H1 (cell line): ENCODE data around the gene DUS1L. TPM values are rescaled to one million over a fixed set of nuclear protein-coding genes. Genes with fewer than 3 reads are reported as not detected.

Experiments used
- CTCF ChIA-PET: fragments of 300-600 bp; sonication (Branson Sonifier 250); formaldehyde crosslinking; loops from one replicate; lab custom pipeline; 2021; ENCODE audit not compliant: partially characterized antibody; lab: Charles Lee
- POLR2A ChIA-PET: fragments of 300-600 bp; sonication (Branson Sonifier 250); formaldehyde crosslinking; loops from one replicate; lab custom pipeline; 2021; ENCODE audit warnings: inconsistent platforms; ENCODE audit not compliant: partially characterized antibody; lab: Charles Lee
- DNase-seq, 2 experiments: peaks; one replicate each; pipeline versions ENCODE4 v3.0.0 to v3.0.0-alpha.2; 2010 to 2022; ENCODE audit warnings: low spot score in 2 of 2, low read depth in 1 of 2, mixed read lengths in 1 of 2
- FAIRE-seq: peaks from 2 replicates; lab custom pipeline; 2011; peaks lifted over from hg19 to GRCh38; lab: Jason Lieb, UNC
- H2AFZ ChIP-seq: 2 replicates; pipeline ENCODE4 v1.8.1; 2012; ENCODE audit warnings: low read length, inconsistent platforms
- H2AK5ac ChIP-seq: 2 replicates; pipeline ENCODE4 v1.6.1; 2013; ENCODE audit warnings: low read depth, low read length
- H2BK120ac ChIP-seq: replicated peaks from 2 replicates; pipeline ENCODE3; 2013; ENCODE audit warnings: low read depth, low read length, inconsistent platforms
- H2BK12ac ChIP-seq: 2 replicates; pipeline ENCODE4 v1.6.1; 2013; ENCODE audit warnings: low read depth, low read length
- H2BK15ac ChIP-seq: 2 replicates; pipeline ENCODE4 v1.6.1; 2013; ENCODE audit warnings: low read length
- H2BK20ac ChIP-seq: 2 replicates; pipeline ENCODE4 v1.6.1; 2013; ENCODE audit warnings: low read length
- H2BK5ac ChIP-seq: 2 replicates; pipeline ENCODE4 v1.6.1; 2013; ENCODE audit warnings: low read depth, low read length
- H3K14ac ChIP-seq: 2 replicates; pipeline ENCODE4 v1.6.1; 2013; ENCODE audit warnings: inconsistent platforms; ENCODE audit not compliant: insufficient read length
- H3K18ac ChIP-seq: 2 replicates; pipeline ENCODE4 v1.6.1; 2013; ENCODE audit warnings: low read length; ENCODE audit errors: extremely low read depth
- H3K23ac ChIP-seq: 2 replicates; pipeline ENCODE4 v1.6.1; 2013; ENCODE audit warnings: inconsistent platforms; ENCODE audit not compliant: insufficient read length
- H3K23me2 ChIP-seq: 2 replicates; pipeline ENCODE4 v1.6.1; 2013; ENCODE audit warnings: low read depth, low read length
- H3K27ac ChIP-seq: 2 replicates; pipeline ENCODE4 v1.6.1; 2011; ENCODE audit warnings: low read depth, low read length, inconsistent platforms
- H3K27me3 ChIP-seq, 4 experiments: replicated peaks in 1 of 4; 1 replicate in 1 of 4; 2 replicates in 3 of 4; pipeline versions ENCODE4 v1.6.1 to v1.8.1; 2011 to 2013; ENCODE audit warnings: low read length in 3 of 4, mild to moderate bottlenecking in 3 of 4, inconsistent platforms in 2 of 4, mixed read lengths in 2 of 4, moderate library complexity in 1 of 4; ENCODE audit not compliant: control insufficient read depth in 3 of 4, insufficient read depth in 3 of 4; ENCODE audit errors: extremely low read depth in 1 of 4
- H3K36me3 ChIP-seq, 4 experiments: 2 replicates each; pipeline versions ENCODE4 v1.6.1 to v1.8.1; 2011 to 2013; ENCODE audit warnings: mild to moderate bottlenecking in 4 of 4, low read length in 3 of 4, moderate library complexity in 2 of 4, control low read depth in 1 of 4, inconsistent platforms in 1 of 4; ENCODE audit not compliant: insufficient read depth in 4 of 4, control insufficient read depth in 2 of 4
- H3K4ac ChIP-seq: replicated peaks from 2 replicates; pipeline ENCODE3; 2013; ENCODE audit warnings: low read length, low read depth, mixed read lengths, inconsistent platforms; ENCODE audit not compliant: insufficient read length
- H3K4me1 ChIP-seq, 4 experiments: replicated peaks in 1 of 4; 1 replicate in 1 of 4; 2 replicates in 3 of 4; pipeline versions ENCODE4 v1.6.1 to v1.8.1; 2011 to 2013; ENCODE audit warnings: low read length in 3 of 4, inconsistent platforms in 2 of 4, mixed read lengths in 1 of 4; ENCODE audit not compliant: insufficient read depth in 4 of 4, control insufficient read depth in 3 of 4
- H3K4me2 ChIP-seq, 2 experiments: 2 replicates each; pipeline versions ENCODE4 v1.6.1 to v1.8.1; 2011 to 2013; ENCODE audit warnings: low read depth in 2 of 2, low read length in 2 of 2, control low read depth in 1 of 2, inconsistent platforms in 1 of 2, mild to moderate bottlenecking in 1 of 2; ENCODE audit not compliant: insufficient read depth in 1 of 2
- H3K4me3 ChIP-seq, 4 experiments: fragments of 200-600, 300-600 bp in 1 of 4; sonication (generic), shearing (Covaris generic), sonication (Bioruptor Twin) in 1 of 4; 2 replicates each; pipeline versions ENCODE4 v1.5.1 to v1.8.1; 2011 to 2016; ENCODE audit warnings: low read length in 4 of 4, low read depth in 3 of 4, control low read depth in 2 of 4, inconsistent platforms in 2 of 4, mild to moderate bottlenecking in 2 of 4, mixed read lengths in 1 of 4, moderate library complexity in 1 of 4; ENCODE audit not compliant: insufficient read depth in 2 of 4; ENCODE audit errors: extremely low read depth in 1 of 4
- H3K56ac ChIP-seq: replicated peaks from 2 replicates; pipeline ENCODE3; 2013; ENCODE audit warnings: low read depth, mild to moderate bottlenecking, mixed read lengths, low read length, inconsistent platforms; ENCODE audit not compliant: insufficient read length
- H3K79me1 ChIP-seq: 2 replicates; pipeline ENCODE4 v1.6.1; 2013; ENCODE audit warnings: low read depth, low read length, control low read depth
- H3K79me2 ChIP-seq, 2 experiments: 2 replicates each; pipeline versions ENCODE4 v1.6.1 to v1.8.1; 2012 to 2013; ENCODE audit warnings: low read length in 2 of 2, mild to moderate bottlenecking in 2 of 2, inconsistent platforms in 1 of 2; ENCODE audit not compliant: insufficient read depth in 2 of 2, control insufficient read depth in 1 of 2
- H3K9ac ChIP-seq, 4 experiments: replicated peaks in 1 of 4; 1 replicate in 1 of 4; 2 replicates in 3 of 4; pipeline versions ENCODE4 v1.6.1 to v1.8.1; 2011 to 2013; ENCODE audit warnings: low read depth in 3 of 4, low read length in 3 of 4, control low read depth in 2 of 4, mild to moderate bottlenecking in 2 of 4, moderate library complexity in 2 of 4, inconsistent platforms in 1 of 4; ENCODE audit errors: extremely low read depth in 1 of 4
- H3K9me3 ChIP-seq, 2 experiments: 2 replicates each; pipeline versions ENCODE4 v1.6.1 to v1.8.1; 2012 to 2013; ENCODE audit warnings: mild to moderate bottlenecking in 2 of 2, moderate library complexity in 2 of 2, control low read depth in 1 of 2, inconsistent platforms in 1 of 2, low read depth in 1 of 2, low read length in 1 of 2, mixed read lengths in 1 of 2; ENCODE audit not compliant: insufficient read depth in 2 of 2
- H4K20me1 ChIP-seq, 2 experiments: replicated peaks in 1 of 2; 2 replicates each; pipeline versions ENCODE3 to v1.8.1; 2011 to 2013; ENCODE audit warnings: inconsistent platforms in 2 of 2, low read length in 2 of 2, mild to moderate bottlenecking in 1 of 2; ENCODE audit not compliant: insufficient read depth in 2 of 2, control insufficient read depth in 1 of 2
- H4K5ac ChIP-seq: 2 replicates; pipeline ENCODE4 v1.6.1; 2013; ENCODE audit warnings: low read length, low read depth, mixed read lengths, inconsistent platforms; ENCODE audit not compliant: insufficient read length
- H4K8ac ChIP-seq: 2 replicates; pipeline ENCODE4 v1.8.0; 2013; ENCODE audit warnings: mild to moderate bottlenecking, moderate library complexity, low read length, inconsistent platforms; ENCODE audit not compliant: insufficient read depth; ENCODE audit errors: extremely low read depth
- H4K91ac ChIP-seq: replicated peaks from 2 replicates; pipeline ENCODE3; 2013; ENCODE audit warnings: low read length, mixed read lengths, inconsistent platforms; ENCODE audit not compliant: insufficient read length
- POLR2A ChIP-seq, 2 experiments: IDR thresholded peaks; 1 replicate in 1 of 2; 2 replicates in 1 of 2; pipeline ENCODE4 v1.6.1; 2011; ENCODE audit warnings: low read depth in 2 of 2, low read length in 2 of 2, mild to moderate bottlenecking in 2 of 2; ENCODE audit errors: control extremely low read depth in 1 of 2
- POLR2AphosphoS5 ChIP-seq: IDR thresholded peaks from 2 replicates; pipeline ENCODE4 v1.6.1; 2011; ENCODE audit warnings: low read depth, low read length
- TEAD4 ChIP-seq: IDR thresholded peaks from 2 replicates; pipeline ENCODE4 v1.6.1; 2012; ENCODE audit warnings: low read depth, low read length, inconsistent platforms, mixed read lengths
- WGBS, 2 experiments: shearing (Covaris generic) in 1 of 2; methylation state at CpG; one replicate each; pipeline versions ENCODE4 v1.1.6 to v1.1.7; 2013 to 2015; ENCODE audit warnings: low lambda C conversion rate in 2 of 2, mixed read lengths in 2 of 2, inconsistent platforms in 1 of 2, low coverage in 1 of 2, missing lambda C conversion rate in 1 of 2; ENCODE audit not compliant: insufficient replicate concordance in 2 of 2, insufficient coverage in 1 of 2, insufficient read length in 1 of 2; ENCODE audit errors: extremely low coverage in 1 of 2, missing lambda C conversion rate in 1 of 2; 5-methylcytosine and 5-hydroxymethylcytosine counted together
- polyA plus RNA-seq, 7 experiments: library from polyadenylated mRNA; depleted of rRNA in 3 of 7; stranded (reverse) in 5 of 7; unstranded in 2 of 7; fragments of >200 nt in 5 of 7; fragments of 200-250 nt in 2 of 7; gene quantifications; 1 replicate in 5 of 7; 2 replicates in 1 of 7; 4 replicates in 1 of 7; pipeline versions ENCODE4 v1.2.1 to v1.2.3, GENCODE V29; 2011 to 2013; ENCODE audit warnings: missing spikeins in 2 of 7, mixed read lengths in 2 of 7
- total RNA-seq: library from RNA; stranded (reverse); fragmentation: NEBNext Ultra II Directional; extraction: Animal tissue kit (Norgen Biotek cat#: 25700); gene quantifications from 2 replicates; pipeline ENCODE4 v1.2.1, GENCODE V29; 2021

DUS1L gene
- total and polyA plus RNA-seq, 2 of the 8 experiments (the other 6 are each of a cell fraction or from before 2014, with no cell fraction given), result 34.5 to 69.1 TPM

DNA sequence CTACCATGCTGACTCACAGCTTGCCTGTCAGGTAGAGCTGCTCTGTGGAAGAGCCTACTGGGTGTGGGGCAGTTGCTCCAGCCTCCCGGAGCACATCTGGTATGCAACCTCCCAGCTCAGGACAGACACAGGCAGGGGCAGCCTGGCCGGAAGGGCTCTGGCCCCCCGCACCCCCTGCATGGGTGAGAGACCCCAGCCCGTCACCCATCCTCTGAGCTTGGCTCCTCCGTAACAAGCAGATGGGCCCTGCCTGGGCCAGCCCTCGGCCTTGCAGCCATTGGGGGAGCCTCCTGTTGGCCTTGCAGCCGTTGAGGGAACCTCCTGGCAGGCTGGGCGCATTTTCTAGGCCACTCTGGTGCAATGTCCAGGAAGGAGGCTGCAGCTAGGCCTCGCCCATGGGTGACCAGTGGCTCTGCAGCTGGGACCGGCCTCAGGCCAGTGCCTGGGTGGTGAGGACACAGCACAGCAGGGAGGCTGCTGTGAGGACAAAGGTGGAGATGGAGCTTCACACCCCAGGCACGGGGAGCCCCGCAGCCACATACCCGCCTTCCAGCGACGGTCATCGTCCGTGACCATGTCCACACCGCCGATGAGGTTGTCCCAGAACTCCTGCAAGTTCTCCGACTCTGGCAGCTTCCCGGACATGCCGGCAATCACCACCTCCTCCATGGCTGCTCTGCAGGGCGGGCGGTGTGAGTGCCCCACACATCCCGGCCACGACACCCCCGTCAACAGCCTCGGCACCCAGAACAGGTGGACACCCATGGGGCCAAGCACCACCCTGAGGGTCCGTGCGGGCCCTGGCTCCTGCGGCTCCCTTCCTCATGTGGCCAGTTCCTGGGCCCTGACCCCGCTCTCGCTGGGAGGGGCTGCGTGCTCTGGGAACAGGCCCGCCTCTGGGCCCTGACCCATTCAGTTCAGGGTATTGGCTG lies 30.4 kb upstream of the DUS1L start:
- H3K56ac ChIP-seq, result peak overlapping the region; percentile 64
- H2BK15ac ChIP-seq, result no peak overlapping the region

More for the DNA sequence above, 30.4 kb upstream of the DUS1L start:
- Histone ChIP-seq H3K36me3 (peaks cover 34 to 50% (median 44%) of the 10 kb centered on the region in 4 experiments), H3K23ac (no peak overlapping the region), H4K20me1 (peaks cover 12 to 47% of the 10 kb centered on the region in 2 experiments), H2AK5ac (0 out of 2 replicates have a peak overlapping the region, but pooled peaks have one; percentile 39), H3K14ac (no peak overlapping the region), H3K4me1 (peaks cover 0 to 29% (median 21%) of the 10 kb centered on the region in 4 experiments; a peak in 6 of 7 replicates), H3K79me2 (peaks cover 15 to 47% of the 10 kb centered on the region in 2 experiments; a peak in 3 of 4 replicates), H3K18ac (no peak overlapping the region), H3K9ac (peak overlapping the region in 2 of 4 experiments; percentile 67 to 70; a peak in 4 of 7 replicates), H3K4ac (no peak overlapping the region), H2BK12ac (no peak overlapping the region), H3K4me3 (peak overlapping the region; percentile 62 to 94 (median 78); a peak in 7 of 8 replicates), H4K91ac (no peak overlapping the region), H3K79me1 (peaks cover 17% of the 10 kb centered on the region), H3K4me2 (peak overlapping the region; percentile 80 to 85), H3K27me3 (no peaks in the 10 kb centered on the region), H3K27ac (0 out of 2 replicates have a peak overlapping the region, but pooled peaks have one; percentile 30), H2BK20ac (no peak overlapping the region), H2BK120ac (no peak overlapping the region), H2BK5ac (peak overlapping the region; percentile 60; the same call in 1 of the 2 replicates), H3K9me3 (no peaks in the 10 kb centered on the region), H3K23me2 (peaks cover 14% of the 10 kb centered on the region; the same call in 1 of the 2 replicates), H4K5ac (no peak overlapping the region), H4K8ac (peak overlapping the region; percentile 62), H2AFZ (no peak overlapping the region)
- POLR2A ChIA-PET, result interaction anchor here (0.7 to 4.2 kb wide), 19 partner anchors 8 to 139 kb away, joined by 3 to 21 read pairs (median 5); partner anchors contain the start of genes DUS1L, GPS1 and RFNG
- TF ChIP-seq POLR2A (IDR thresholded peaks at IDR 0.05; ENCODE audit: control extremely low read depth in 1 of 2, low read depth in 2 of 2, low read length in 2 of 2) (peak in 1 of 2 experiments; percentile 52; a peak in 1 of 3 replicates), TEAD4 (no peak), POLR2AphosphoS5 (peak; percentile 27; the same call in 1 of the 2 replicates)
- WGBS, 2 experiments, result 90% methylated on average over 33 of the region's 35 CpGs; no CpG with 5 or more reads in 1 of the 2 experiments
- CTCF ChIA-PET, result interaction anchor here (0.6 to 1.6 kb wide), 10 partner anchors 9 to 146 kb away, joined by 3 to 6 read pairs (median 4); no protein-coding TSS in a partner anchor
- FAIRE-seq (no peak), DNase-seq (no peak)
